GM19238 (cell line): ENCODE measurements around the gene DUT.

Experiments
- DNase-seq: peaks from one replicate; pipeline ENCODE4 v3.0.0; 2011; ENCODE audit warnings: low spot score; ENCODE audit not compliant: insufficient read length

The DUT gene

GRCh38 chr15:48330105-48330785 is 984 bp upstream of the DUT start:
- no peak for DNase-seq

GRCh38 chr15:48331796-48332641 is 790 bp downstream of the DUT start:
- peak; percentile 52 for DNase-seq

GRCh38 chr15:48332642-48333034 is 1.4 kb downstream of the DUT start:
- DNase-seq, result no peak

GRCh38 chr15:48333540-48333939 is 2.3 kb downstream of the DUT start:
- no peak for DNase-seq

GRCh38 chr15:48334260-48334659 is 3.0 kb downstream of the DUT start:
- no peak for DNase-seq

GRCh38 chr15:48336940-48337339 is 5.7 kb downstream of the DUT start:
- DNase-seq, result no peak

GRCh38 chr15:48337607-48338006 is 6.4 kb downstream of the DUT start:
- no peak for DNase-seq

GRCh38 chr15:48340111-48340510 is 8.9 kb downstream of the DUT start:
- DNase-seq, result no peak

GRCh38 chr15:48343865-48344264 is 12.6 kb downstream of the DUT start:
- DNase-seq, result no peak

GRCh38 chr15:48345516-48345915 is 14.3 kb downstream of the DUT start:
- DNase-seq, result no peak

GRCh38 chr15:48352474-48353072 is 21.3 kb downstream of the DUT start:
- DNase-seq, result no peak

- no peak for DNase-seq
Measured at GRCh38 chr15:48354694-48355303, 23.6 kb downstream of the DUT start.

- no peak for DNase-seq
Measured at GRCh38 chr15:48355377-48355776, 24.1 kb downstream of the DUT start.

GRCh38 chr15:48358229-48359152 is 27.3 kb downstream of the DUT start:
- DNase-seq, result no peak

- no peak for DNase-seq
Measured at GRCh38 chr15:48360841-48361240, 29.6 kb downstream of the DUT start.

- no peak for DNase-seq
Measured at GRCh38 chr15:48361685-48362084, 30.5 kb downstream of the DUT start.

GRCh38 chr15:48363474-48363873 is 32.2 kb downstream of the DUT start:
- DNase-seq, result no peak

GRCh38 chr15:48365575-48365974 is 34.3 kb downstream of the DUT start:
- DNase-seq, result no peak

GRCh38 chr15:48366584-48367312 is 35.5 kb downstream of the DUT start:
- no peak for DNase-seq

- DNase-seq, result no peak
Measured at GRCh38 chr15:48367483-48367882, 36.3 kb downstream of the DUT start.
